ENCODE measurements around the gene MINDY2.

DNA sequence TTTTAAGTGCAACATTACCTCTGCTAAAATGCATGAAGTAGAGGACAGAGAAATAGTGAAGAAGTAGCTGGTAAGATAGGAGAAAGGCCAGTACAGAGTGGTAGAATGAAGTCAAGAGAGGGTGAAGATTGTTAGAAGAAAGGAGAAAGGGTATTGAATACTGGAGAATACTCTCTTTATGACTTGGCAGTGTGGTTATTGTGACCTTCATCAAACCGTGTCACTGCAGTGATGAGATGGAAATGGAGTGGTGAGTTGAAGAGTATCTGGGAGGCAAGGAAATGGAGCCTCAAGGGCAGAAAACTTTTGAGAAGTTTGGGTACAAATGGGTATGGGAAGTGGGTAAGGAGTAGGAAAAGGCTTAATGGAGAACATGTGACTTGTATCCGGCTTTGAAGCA, 24.7 kb downstream of the MINDY2 start:
- TF ChIP-seq, protein P1, sequence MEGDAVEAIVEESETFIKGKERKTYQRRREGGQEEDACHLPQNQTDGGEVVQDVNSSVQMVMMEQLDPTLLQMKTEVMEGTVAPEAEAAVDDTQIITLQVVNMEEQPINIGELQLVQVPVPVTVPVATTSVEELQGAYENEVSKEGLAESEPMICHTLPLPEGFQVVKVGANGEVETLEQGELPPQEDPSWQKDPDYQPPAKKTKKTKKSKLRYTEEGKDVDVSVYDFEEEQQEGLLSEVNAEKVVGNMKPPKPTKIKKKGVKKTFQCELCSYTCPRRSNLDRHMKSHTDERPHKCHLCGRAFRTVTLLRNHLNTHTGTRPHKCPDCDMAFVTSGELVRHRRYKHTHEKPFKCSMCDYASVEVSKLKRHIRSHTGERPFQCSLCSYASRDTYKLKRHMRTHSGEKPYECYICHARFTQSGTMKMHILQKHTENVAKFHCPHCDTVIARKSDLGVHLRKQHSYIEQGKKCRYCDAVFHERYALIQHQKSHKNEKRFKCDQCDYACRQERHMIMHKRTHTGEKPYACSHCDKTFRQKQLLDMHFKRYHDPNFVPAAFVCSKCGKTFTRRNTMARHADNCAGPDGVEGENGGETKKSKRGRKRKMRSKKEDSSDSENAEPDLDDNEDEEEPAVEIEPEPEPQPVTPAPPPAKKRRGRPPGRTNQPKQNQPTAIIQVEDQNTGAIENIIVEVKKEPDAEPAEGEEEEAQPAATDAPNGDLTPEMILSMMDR (conservative IDR thresholded peaks at IDR 0.05) = no peak
- TF ChIP-seq EZH2 (IDR thresholded peaks at IDR 0.05; ENCODE audit: low read depth) = no peak
